Ovary (tissue), 9 donors: ENCODE measurements around the gene CFAP70. TPM values are rescaled to one million over a fixed set of nuclear protein-coding genes. Genes with fewer than 3 reads are reported as not detected.

Experiments used
- DNase-seq, 5 donors: peaks; one replicate each; pipeline ENCODE4 v3.0.0-alpha.2; 2019 to 2020
- H3K27ac ChIP-seq, 2 donors: fragments of 200-600 bp; one replicate each; pipeline versions ENCODE4 v1.5.1 to v1.8.0; 2019 to 2022
- H3K27me3 ChIP-seq: fragments of 200-600 bp; one replicate; pipeline ENCODE4 v1.8.0; 2022
- H3K36me3 ChIP-seq: fragments of 200-600 bp; sonication (generic); one replicate; pipeline ENCODE4 v1.5.1; 2019
- H3K4me1 ChIP-seq: one replicate; pipeline ENCODE4 v1.8.1; 2013; ENCODE audit warnings: mild to moderate bottlenecking, moderate library complexity; ENCODE audit not compliant: insufficient read depth
- H3K4me3 ChIP-seq: fragments of 200-600 bp; sonication (generic); one replicate; pipeline ENCODE4 v1.5.1; 2017
- H3K9me3 ChIP-seq, 2 donors: fragments of 200-600 bp in 1 of 2; sonication (generic) in 1 of 2; one replicate each; pipeline versions ENCODE4 v1.5.1 to v1.8.1; 2013 to 2019; ENCODE audit warnings: mild to moderate bottlenecking in 1 of 2, moderate library complexity in 1 of 2
- EP300 ChIP-seq: sonication (generic); formaldehyde crosslinking; IDR thresholded peaks from one replicate; pipeline ENCODE4 v1.6.1; 2017; ENCODE audit warnings: antibody characterized with exemption
- POLR2A ChIP-seq: fragments of 450-650 bp; IDR thresholded peaks from one replicate; pipeline ENCODE4 v1.6.1; 2017; ENCODE audit warnings: antibody characterized with exemption, mild to moderate bottlenecking, moderate library complexity
- WGBS, 3 donors: extraction: QIAGEN DNeasy Blood & Tissue Kit in 1 of 3; methylation state at CpG; one replicate each; pipeline versions ENCODE4 v1.1.5 to v1.1.7; 2013 to 2017; 5-methylcytosine and 5-hydroxymethylcytosine counted together
- intact Hi-C, 4 donors: fragments of 100-400 bp; cut with DNase I; formaldehyde crosslinking; loops; one replicate each; pipeline versions ENCODE4 v1.11.0 to v1.15.1; 2022 to 2023
- polyA plus RNA-seq, 2 donors: library from polyadenylated mRNA; stranded (reverse); fragments of 200-250 nt in 1 of 2; fragments of 350-450 nt in 1 of 2; fragmentation: Illumina TruSeq in 1 of 2; extraction: RNeasy Lipid Tissue Mini Kit (QIAGEN cat#74804) in 1 of 2; gene quantifications; one replicate each; pipeline ENCODE4 v1.2.3, GENCODE V29; 2013 to 2014
- total RNA-seq, 7 donors: library from RNA; depleted of rRNA in 2 of 7; stranded (reverse); fragments of >200 nt in 2 of 7; fragmentation: NEBNext Ultra II Directional in 3 of 7; extraction: Animal tissue kit (Norgen Biotek cat#: 25700) in 3 of 7; gene quantifications; one replicate each; pipeline versions ENCODE4 v1.1.0 to v1.2.4, GENCODE V29; 2016 to 2023
- TF ChIP-seq, protein P1 (sequence below), 3 donors: fragments of 450-650 bp in 2 of 3; fragments of 200-600 bp in 1 of 3; IDR thresholded peaks; one replicate each; pipeline versions ENCODE4 v1.5.1 to v1.8.0; 2016 to 2022; ENCODE audit warnings: antibody characterized with exemption in 3 of 3, mild to moderate bottlenecking in 1 of 3
- donor health status: DM: no; HTN: no; CAD: no; lungs with moderate emphysema.
- donor health status: DM: no; HTN: no; CAD: no.
- donor health status: Bipolar disorder and iron deficiency.
- donor health status: DM: yes; HTN: yes; CAD: no.
- donor health status: DM: no; HTN: no; CAD: no.
- donor health status: DM: yes; HTN: yes; CAD: no.

Gene CFAP70
- total and polyA plus RNA-seq, 9 donors: 1.8 to 36.9 (median 3.8) TPM

DNA sequence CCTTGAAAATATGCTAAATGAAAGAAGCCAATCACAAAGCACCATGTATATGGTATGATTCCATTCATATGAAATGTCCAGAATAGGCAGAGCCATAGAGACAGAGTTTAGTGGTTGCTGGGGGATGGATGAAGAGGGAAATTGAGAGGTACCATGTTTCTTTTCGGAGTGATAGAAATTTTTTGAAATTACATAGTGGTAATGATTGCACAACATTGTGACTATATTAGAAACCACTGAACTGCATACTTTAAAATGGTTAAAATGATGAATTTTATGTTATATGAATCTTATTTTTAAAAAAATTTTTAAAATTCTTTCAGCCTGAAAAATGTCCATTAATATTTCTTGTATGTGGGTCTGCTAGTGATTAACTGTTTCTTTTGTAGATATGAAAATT is 137.7 kb downstream of the CFAP70 start:
- H3K4me1 ChIP-seq: no peaks in the 10 kb centered on the region
- no peak for DNase-seq
- no peak overlapping the region for H3K27ac ChIP-seq
- TF ChIP-seq EP300: no peak
- TF ChIP-seq, protein P1, sequence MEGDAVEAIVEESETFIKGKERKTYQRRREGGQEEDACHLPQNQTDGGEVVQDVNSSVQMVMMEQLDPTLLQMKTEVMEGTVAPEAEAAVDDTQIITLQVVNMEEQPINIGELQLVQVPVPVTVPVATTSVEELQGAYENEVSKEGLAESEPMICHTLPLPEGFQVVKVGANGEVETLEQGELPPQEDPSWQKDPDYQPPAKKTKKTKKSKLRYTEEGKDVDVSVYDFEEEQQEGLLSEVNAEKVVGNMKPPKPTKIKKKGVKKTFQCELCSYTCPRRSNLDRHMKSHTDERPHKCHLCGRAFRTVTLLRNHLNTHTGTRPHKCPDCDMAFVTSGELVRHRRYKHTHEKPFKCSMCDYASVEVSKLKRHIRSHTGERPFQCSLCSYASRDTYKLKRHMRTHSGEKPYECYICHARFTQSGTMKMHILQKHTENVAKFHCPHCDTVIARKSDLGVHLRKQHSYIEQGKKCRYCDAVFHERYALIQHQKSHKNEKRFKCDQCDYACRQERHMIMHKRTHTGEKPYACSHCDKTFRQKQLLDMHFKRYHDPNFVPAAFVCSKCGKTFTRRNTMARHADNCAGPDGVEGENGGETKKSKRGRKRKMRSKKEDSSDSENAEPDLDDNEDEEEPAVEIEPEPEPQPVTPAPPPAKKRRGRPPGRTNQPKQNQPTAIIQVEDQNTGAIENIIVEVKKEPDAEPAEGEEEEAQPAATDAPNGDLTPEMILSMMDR (IDR thresholded peaks at IDR 0.05): no peak
- no peak for TF ChIP-seq POLR2A
- no peak overlapping the region for H3K4me3 ChIP-seq
- no peaks in the 10 kb centered on the region for H3K9me3 ChIP-seq
- 77 to 93% (median 81%) methylated on average over 1 of the region's 1 CpG for WGBS, 3 donors
- no peaks in the 10 kb centered on the region for H3K36me3 ChIP-seq
- H3K27me3 ChIP-seq: no peaks in the 10 kb centered on the region
- intact Hi-C loops: no loop called here

- intact Hi-C loops: no loop called here
- TF ChIP-seq EP300: no peak
- no peak for TF ChIP-seq POLR2A
- TF ChIP-seq, protein P1 (IDR thresholded peaks at IDR 0.05): no peak
- Histone ChIP-seq H3K9me3 (no peaks in the 10 kb centered on the region), H3K27ac (no peak overlapping the region), H3K27me3 (no peaks in the 10 kb centered on the region), H3K4me1 (no peaks in the 10 kb centered on the region), H3K4me3 (no peak overlapping the region), H3K36me3 (no peaks in the 10 kb centered on the region)
- DNase-seq: no peak
These were observed 139.3 kb downstream of the CFAP70 start for GRCh38 chr10:73219384-73219783.

DNA sequence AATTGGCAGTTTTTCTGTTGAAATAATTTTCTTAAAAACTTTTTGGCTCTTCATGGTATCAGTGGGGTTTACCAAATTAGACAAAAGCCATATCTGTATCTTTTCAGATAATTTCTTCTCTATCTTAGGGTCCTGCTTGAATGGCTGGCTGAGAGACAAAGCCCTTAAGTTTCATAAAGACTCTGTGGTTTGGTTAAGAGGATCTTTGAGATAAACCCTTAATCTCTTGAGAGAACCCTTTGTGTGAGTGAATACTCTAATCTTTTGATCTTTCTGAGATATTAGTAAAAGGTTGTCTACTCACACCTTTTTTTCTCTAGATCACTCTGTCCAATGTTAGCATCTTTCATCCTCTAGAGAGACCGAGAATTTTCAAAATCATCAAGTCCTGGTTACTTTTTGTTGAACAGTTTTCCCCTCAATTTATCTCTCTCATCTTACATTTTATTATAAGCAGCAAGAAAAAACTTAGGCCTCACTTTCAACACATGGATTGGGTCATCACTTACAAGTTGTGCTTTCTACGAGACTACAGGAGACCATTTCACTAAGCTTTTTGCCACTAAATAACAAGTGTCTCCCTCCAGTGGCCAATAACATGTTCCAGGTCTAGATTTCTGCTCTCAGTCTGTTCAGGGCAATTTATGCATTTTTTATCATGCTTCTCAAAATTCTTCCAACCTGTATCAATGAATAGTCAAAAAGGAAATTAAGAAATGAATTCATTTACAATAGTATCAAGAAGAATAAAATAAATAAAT is 140.1 kb downstream of the CFAP70 start:
- Histone ChIP-seq H3K27ac (no peak overlapping the region), H3K4me3 (no peak overlapping the region), H3K9me3 (no peaks in the 10 kb centered on the region), H3K27me3 (no peaks in the 10 kb centered on the region), H3K36me3 (no peaks in the 10 kb centered on the region), H3K4me1 (no peaks in the 10 kb centered on the region)
- WGBS, 3 donors: 87 to 97% (median 94%) methylated on average over 2 of the region's 2 CpGs
- intact Hi-C loops: no loop called here
- TF ChIP-seq, protein P1 (IDR thresholded peaks at IDR 0.05): no peak
- TF ChIP-seq EP300 (no peak), POLR2A (no peak)
- no peak for DNase-seq

DNA sequence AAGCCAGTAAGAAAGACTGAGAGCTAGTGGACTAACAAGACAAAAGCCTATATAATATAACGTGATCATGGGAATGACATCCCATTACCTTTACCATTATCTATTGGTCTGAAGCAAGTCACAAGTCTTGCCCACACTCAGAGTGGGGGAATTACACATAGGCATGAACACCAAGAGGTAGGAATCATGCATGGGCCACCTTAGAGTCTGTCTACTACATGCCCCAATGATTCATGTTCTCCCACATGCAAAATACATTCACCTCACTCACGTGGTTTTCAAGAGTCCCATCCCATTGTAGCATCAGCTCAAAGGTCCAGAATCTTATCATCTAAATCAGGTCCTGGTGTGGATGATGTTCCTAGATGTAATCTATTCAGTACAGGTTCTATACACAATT is 141.0 kb downstream of the CFAP70 start:
- intact Hi-C loops: no loop called here
- 97 to 100% (median 98%) methylated on average over 2 of the region's 2 CpGs for WGBS, 3 donors
- H3K36me3 ChIP-seq: no peaks in the 10 kb centered on the region
- H3K27me3 ChIP-seq: no peaks in the 10 kb centered on the region
- DNase-seq: no peak
- TF ChIP-seq EP300: no peak
- TF ChIP-seq, protein P1 (IDR thresholded peaks at IDR 0.05): no peak
- no peak for TF ChIP-seq POLR2A
- H3K4me3 ChIP-seq: no peak overlapping the region
- no peak overlapping the region for H3K27ac ChIP-seq
- H3K4me1 ChIP-seq: no peaks in the 10 kb centered on the region
- no peaks in the 10 kb centered on the region for H3K9me3 ChIP-seq
